Forelimb muscle (tissue), 1 donor: ENCODE data around the gene TSNAXIP1. TPM values are rescaled to one million over a fixed set of nuclear protein-coding genes. Genes with fewer than 3 reads are reported as not detected.
"Not testable (repeated sequence)": the region's sequence is repeated elsewhere in the genome, so short reads cannot be mapped to it uniquely, and the experiment has no call there.

Source experiments
- DNase-seq: peaks from one replicate; pipeline ENCODE4 v3.0.0-alpha.2; 2013; ENCODE audit warnings: low read depth
- polyA plus RNA-seq: library from polyadenylated mRNA; unstranded; fragments of 120-200 nt; gene quantifications from one replicate; pipeline ENCODE4 v1.2.1, GENCODE V29; 2013; ENCODE audit not compliant: insufficient read length

The TSNAXIP1 gene
- polyA plus RNA-seq, 1 donor, result 1.4 TPM

DNA sequence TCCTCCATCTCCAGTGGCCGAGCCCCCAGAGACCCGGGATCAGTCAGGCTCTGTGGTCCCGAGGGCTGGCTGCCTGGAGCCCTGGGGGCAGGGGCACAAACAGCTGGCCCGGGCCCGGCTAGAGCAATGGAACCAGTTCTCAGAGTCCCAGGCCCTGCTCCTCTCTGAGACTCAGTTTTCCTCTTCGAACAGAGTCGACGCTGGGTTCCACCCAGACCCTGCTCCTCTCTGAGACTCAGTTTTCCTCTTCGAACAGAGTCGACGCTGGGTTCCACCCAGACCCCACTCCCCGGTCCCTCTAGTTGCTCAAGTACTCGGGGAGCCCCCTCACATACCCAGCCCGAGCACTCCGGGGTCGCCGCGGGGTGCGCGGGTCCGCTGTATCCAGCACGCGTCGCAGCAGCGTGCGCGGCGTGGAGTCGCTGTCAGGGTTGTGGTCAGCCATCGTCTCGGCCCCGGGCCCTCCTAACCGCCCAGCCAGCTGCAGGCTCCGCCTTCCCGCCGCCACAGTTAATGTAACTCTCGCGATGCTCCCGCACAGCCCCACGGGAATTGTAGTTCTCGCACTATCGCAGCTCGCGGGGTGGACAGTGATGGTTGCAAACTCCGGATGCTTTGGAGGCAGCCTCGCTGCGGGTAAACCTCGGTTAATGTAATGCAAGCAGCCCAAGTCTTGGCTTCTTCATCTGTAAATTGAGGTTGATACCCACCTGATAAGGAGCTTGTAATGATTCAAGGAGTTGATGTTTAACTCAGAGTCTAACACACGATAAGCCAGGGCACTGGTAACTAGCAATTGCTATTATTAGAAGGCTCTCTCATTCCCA is 26.9 kb downstream of the TSNAXIP1 start:
- DNase-seq, result peak; percentile 90

DNA sequence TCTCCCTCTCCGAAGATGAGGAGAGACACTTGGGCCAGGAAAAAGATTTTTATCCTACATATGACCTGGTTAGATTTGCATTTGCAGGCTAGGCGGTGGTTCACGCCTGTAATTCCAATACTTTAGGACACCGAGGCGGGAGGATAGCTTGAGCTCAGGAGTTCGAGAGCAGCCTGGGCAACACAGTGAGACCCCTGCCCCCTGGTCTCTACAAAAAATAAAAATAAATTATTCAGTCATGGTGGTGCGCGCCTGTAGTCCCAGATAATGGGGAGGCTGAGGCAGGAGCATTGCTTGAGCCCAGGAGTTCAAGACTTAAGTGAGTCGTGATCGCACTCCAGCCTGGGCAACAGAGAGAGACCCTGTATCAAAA is 27.5 kb downstream of the TSNAXIP1 start:
- DNase-seq, result no peak

DNA sequence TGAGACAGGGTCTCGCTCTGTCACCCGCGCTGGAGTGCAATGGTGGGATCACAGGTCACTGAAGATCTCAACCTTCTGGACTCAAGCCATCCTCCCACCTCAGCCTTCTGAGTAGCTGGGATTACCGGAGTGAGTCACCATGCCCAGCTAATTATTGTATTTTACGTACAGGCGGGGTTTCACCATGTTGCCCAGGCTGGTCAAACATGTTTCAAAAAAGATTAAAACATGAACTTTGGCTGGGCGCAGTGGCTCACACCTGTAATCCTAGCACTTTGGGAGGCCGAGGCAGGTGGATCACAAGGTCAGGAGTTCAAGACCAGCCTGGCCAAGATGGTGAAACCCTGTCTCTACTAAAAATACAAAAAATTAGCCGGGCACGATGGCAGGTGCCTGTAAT is 30.5 kb downstream of the TSNAXIP1 start:
- DNase-seq, result not testable (repeated sequence)

DNA sequence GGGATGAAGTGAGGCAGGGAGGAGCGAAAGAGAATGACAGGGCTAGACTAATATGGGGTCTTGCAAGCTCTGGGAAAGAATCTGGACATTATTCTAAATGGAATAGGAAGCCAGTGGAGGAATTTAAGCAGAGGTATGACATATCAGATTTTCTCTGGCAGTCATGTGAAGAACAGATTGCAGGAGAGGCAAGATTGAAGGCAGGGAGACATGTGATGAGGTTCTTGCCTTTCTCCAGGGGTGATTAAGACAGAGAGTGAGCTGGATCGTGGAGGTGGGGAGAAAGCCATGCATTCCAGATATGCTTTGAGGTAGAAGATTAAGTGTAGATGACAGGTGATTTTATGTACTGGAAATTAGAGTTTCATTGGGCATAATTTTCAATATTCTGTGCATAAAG is 31.1 kb downstream of the TSNAXIP1 start:
- DNase-seq, result no peak

DNA sequence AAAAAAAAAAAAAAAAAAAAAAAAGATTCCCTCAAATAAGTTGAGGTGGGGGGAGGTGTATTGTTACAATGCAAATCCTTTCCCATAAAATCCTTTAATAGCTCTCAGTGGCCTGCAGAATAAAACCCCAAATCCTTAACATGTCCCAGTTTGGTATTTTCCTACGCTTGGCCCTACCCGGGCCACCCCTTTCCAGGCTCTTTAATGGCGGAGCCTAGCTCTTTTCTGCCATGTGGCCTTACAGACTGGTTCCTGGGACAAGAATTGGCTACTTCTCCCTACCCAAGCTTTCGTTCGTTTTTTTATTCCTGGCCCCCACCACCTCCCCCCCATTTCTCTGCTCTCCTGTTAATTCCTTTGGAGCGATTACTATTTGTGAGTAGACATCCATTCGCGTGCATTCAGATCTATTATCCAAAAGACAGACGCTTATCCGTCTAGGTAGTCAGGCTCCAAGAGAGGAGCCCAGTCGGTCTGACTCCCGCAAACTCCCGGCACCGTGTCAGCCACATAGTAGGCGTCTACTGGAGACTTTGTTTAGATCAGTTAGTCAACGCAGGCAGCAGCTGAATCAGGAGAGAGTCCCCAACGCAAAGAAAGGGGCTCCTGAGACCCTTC is 34.6 kb downstream of the TSNAXIP1 start:
- DNase-seq, result no peak

DNA sequence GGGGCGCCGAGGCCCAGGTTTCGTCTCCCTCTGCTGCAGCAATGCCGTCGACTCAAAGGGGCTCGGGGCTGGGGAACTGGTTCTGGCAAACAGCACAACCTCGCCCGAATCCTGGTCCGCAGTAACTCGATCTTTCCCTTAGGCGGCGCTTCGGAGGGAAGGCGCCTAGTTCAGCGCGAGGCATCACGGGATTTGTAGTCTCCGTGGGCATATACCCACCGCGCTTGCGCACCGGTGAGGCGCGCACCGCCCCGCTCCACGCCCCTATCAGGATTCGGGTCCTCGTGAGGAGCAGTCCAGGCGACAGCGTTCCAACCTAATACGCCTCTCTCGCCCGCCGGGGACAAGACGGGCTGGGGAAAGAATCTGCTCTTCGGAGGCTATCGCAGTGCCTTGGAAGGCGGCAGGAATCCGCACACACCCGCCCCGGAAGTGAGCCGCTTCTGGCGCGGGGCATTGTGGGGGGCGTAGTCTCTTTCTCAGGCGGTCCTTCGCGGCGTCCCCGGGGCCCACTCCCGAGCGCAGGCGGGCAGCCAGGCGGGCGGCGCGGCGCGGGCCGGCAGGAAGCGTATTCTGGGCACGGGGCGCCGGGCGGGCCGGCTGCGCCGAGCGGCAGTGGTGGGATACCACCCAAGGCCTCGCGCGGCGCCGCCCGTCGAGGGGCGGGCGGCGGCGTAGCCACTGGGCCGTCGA is 35.3 kb downstream of the TSNAXIP1 start, which contains the start of gene THAP11:
Gene THAP11 (plus strand): TSS at position 505 of the 693 bp plus-strand sequence. CDS start 235 bp downstream, outside the sequence.
- peak; percentile 90 for DNase-seq

DNA sequence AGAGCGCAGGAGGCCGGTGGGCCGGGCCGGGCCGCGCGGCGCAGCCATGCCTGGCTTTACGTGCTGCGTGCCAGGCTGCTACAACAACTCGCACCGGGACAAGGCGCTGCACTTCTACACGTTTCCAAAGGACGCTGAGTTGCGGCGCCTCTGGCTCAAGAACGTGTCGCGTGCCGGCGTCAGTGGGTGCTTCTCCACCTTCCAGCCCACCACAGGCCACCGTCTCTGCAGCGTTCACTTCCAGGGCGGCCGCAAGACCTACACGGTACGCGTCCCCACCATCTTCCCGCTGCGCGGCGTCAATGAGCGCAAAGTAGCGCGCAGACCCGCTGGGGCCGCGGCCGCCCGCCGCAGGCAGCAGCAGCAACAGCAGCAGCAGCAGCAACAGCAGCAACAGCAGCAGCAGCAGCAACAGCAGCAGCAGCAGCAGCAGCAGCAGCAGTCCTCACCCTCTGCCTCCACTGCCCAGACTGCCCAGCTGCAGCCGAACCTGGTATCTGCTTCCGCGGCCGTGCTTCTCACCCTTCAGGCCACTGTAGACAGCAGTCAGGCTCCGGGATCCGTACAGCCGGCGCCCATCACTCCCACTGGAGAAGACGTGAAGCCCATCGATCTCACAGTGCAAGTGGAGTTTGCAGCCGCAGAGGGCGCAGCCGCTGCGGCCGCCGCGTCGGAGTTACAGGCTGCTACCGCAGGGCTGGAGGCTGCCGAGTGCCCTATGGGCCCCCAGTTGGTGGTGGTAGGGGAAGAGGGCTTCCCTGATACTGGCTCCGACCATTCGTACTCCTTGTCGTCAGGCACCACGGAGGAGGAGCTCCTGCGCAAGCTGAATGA is 36.0 kb downstream of the TSNAXIP1 start:
- DNase-seq, result no peak

DNA sequence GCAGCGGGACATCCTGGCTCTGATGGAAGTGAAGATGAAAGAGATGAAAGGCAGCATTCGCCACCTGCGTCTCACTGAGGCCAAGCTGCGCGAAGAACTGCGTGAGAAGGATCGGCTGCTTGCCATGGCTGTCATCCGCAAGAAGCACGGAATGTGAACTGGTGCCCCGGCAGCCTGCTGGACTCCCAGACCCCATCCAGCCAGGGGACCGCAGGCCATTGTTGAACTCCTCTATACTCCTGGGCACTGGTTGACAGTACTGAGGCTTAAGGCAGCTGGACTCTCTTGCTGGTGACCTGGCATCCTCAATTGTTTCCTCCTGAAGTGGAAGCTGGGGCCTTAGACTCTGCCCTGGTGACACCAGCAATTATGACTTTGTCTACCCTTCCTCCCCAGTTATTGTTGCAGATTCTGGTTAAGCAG is 36.7 kb downstream of the TSNAXIP1 start:
- no peak for DNase-seq

DNA sequence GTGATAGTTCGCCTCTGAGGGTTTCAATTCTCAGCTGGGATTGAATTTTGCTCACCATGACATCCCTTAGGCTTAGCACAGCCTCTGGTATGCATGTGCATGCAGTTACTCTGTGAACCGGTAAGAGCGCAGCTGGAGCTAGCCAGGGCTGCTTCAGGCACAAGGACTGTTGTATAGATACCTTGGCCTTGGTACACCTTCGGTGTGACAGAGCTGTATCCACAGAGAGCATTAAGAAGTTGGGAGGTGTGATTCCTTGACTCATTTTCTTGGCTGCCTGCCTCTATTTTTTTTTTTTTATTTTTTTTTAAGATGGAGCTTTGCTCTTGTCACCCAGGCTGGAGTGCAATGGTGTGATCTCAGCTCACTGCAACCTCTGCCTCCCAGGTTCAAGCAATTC is 37.8 kb downstream of the TSNAXIP1 start:
- no peak for DNase-seq

DNA sequence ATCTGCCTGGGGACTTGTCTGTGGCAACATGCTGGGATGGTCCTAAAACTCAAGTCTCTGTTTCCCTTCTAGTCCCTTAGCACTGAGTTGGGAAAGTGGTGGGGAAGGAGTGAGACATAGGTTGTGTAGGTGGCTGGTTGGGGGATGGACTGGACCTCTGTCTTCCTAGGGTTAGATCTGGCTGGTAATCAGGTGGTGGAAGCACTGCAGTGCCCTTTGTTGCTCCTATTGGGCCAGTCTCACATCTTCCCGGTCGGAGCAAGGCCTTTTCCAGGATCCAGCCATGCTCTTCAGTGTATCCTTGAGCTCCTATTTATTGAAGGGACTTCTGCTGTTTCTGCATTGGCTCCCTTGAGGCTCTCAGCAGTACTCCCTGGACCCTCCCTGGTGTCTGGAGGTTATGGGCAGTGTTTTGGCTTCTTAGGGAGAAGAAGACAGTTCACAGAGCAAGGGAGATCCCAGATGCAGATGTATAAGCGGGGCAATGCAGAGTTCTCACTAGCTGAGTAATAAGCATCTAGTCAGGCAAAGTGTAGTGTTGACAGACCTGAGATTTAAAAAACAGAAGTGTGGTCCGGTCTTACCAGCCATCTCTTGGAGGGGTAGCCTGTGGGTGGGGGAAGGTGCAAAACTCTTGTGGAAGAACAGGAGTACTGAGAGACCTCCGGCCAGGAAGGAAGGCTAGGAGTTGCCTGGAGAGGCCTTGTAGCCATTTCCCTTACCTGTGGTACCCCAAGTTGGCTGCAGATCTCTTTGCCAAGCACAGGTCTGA is 38.8 kb downstream of the TSNAXIP1 start:
- no peak for DNase-seq

DNA sequence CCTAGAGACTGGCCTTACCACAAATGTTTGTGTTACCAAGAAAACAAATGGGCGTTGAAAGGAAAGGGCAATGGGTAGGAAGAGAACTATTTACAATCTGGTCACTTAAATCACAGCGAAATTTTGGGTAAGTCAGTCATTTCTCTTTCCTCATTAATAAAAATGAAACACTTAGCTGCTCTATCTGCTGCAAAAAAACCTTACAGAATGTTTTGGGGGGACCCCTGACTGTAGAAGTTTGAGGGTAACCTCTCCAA is 39.3 kb downstream of the TSNAXIP1 start:
- no peak for DNase-seq

DNA sequence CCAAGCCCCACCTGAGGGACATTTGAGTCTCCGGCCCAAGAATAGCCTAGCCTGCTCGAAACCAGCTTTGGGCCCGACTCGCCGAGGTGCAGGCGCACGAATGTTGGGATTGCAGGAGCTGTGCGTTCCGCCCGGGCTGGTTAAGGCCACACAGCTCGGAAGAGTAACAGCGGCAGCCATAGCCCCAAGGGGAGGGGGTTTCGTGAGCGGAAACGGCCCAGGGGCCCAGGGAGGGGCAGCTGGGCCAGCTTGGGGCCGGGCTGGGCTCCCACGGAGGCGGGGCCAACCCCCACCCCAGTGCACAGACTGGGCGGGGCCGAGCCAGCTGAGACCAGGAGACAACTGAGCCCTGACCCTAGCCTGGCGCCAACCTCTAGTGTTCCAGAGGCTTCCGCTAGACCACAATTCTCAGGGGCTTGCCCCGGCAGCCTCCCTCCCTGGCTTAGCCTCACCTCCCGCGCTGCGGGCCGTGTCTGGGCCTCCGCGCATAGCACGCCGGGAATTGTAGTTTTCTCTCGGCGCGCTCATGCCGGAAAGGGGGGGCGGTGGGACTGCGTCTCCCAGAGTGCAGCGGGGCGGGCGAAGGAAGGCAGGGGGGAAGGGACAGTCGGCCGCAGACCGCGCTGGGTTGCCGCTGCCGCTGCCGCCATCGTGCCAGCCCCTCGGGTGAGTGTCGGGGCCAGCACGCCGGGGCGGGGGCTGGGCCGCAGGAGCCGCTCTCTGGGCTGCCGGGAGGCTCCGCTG is 39.8 kb downstream of the TSNAXIP1 start, which contains the start of gene NUTF2:
Gene NUTF2 (plus strand): TSS at position 614 of the 744 bp plus-strand sequence. CDS start 18,198 bp downstream, outside the sequence.
- peak; percentile 72 for DNase-seq

DNA sequence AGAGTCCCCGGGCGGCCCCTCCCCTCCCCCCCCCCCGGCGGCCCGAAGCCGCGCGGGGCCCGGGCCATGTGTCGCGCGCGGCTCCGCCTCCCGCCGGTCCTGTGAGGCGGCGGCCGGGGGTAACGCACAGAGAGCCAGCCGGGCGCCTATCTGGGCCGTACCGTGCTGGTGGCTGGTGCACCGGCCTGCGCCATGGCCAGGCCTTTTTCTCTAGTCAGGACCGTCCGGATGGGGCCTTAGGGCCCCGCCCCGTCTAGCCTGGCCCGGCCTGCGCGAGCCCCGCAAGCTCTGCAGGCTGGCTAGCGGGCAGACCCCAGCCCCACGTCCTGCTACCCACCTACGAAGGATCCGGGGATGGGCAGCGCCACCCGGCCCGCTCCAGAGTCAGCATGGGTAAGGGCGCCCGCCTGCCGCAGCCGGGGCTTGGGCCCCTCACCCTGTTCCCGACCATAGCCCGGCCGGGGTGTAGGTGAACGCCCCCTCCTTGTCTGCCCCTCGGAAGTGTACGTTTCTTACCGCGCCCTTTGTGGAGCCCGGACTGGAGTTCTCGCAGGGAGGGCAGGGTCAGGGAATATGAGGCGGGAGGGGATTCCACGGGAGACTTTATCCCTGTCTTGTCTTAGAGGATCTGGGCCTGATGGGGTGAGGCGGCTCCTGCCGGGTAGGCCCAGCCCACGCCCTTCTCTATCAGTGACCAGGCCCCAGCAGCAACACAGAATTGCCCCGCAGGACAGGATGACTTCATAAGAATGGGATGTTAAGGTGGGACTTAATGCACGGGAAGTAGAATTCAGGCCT is 40.6 kb downstream of the TSNAXIP1 start, which contains the start of gene CENPT:
Gene CENPT (minus strand): TSS at position 630 of the 798 bp plus-strand sequence. CDS start 13,834 bp downstream, outside the sequence.
- DNase-seq, result no peak

DNA sequence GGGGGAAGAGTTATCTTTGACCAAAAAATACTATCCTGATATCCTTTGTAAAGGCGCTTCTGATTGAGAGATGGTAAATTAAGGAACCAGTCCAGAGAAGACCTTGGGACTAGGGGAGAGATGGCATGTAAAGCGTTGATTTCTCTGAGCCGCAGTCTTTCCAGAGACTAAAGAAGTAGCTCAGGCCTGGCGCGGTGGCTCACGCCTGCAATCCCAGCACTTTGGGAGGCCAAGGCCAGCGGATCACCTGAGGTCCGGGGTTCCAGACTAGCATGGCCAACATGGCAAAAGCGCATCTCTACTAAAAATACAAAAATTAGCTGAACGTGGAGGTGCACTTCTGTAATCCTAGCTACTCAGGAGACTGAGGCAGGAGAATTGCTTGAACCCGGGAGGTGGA is 41.4 kb downstream of the TSNAXIP1 start:
- DNase-seq, result no peak

DNA sequence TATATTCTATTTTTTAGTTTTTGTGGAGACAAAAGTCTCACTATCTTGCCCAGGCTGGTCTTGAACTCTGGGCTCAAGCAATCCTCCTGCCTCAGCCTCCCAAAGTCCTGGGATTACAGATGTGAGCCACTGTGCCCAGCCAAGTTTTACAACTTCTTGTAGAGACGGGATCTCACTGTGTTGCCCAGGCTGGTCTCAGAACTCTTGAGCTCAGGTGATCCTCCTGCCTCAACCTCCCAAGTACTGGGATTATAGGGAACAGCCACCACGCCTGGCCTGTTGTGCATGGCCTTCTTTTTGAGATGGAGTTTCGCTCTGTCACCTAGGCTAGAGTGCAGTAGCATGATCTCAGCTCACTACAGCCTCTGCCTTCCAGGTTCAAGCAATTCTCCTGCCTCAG is 47.0 kb downstream of the TSNAXIP1 start:
- no peak for DNase-seq

DNA sequence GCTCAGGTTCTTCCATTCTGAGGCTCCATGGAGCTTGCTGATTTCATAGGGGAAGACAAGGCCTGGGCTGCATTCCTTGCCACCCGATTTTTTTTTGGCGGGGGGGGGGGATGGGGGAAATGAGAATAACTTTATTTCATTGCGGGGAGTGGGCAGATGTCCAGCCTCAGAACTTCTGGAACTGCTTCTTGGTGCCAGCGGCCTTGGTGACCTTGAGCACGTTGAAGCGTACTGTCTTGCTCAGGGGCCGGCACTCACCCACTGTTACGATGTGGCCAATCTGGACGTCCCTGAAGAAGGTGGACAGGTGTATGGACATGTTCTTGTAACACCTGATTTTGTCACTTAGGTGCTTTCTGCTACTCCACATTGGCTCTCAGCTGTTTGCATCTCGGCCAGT is 49.1 kb downstream of the TSNAXIP1 start:
- DNase-seq, result no peak

DNA sequence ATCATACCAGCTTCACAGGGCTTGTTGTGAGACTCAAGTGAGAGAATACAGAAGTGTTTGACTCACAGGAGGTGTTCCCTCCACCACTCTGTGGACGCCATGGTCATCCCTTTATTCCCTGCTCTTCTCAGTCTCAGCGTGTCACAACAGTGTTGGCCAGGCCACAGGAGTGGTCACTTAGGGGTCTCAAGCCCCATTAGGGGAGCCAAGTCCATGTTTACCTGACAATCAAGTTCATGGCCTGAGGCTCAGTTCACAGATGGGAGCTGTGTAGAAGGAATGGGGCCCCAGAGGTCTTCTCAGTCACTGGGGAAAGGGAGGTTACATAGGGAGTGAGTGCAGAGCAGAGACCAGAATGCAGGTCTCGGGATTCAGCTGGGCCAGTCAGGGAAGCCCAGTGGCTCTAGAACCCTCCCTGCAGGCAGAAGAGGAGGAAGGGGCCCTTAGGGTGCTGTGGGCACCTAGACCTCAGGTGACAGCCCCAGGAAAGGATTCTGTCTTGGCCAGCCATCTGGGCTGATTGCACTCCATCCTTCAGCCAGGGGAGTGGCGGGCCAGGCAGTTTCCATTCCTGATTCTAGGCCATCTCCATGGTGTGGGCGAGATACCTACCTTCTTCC is 50.3 kb downstream of the TSNAXIP1 start:
- no peak for DNase-seq

DNA sequence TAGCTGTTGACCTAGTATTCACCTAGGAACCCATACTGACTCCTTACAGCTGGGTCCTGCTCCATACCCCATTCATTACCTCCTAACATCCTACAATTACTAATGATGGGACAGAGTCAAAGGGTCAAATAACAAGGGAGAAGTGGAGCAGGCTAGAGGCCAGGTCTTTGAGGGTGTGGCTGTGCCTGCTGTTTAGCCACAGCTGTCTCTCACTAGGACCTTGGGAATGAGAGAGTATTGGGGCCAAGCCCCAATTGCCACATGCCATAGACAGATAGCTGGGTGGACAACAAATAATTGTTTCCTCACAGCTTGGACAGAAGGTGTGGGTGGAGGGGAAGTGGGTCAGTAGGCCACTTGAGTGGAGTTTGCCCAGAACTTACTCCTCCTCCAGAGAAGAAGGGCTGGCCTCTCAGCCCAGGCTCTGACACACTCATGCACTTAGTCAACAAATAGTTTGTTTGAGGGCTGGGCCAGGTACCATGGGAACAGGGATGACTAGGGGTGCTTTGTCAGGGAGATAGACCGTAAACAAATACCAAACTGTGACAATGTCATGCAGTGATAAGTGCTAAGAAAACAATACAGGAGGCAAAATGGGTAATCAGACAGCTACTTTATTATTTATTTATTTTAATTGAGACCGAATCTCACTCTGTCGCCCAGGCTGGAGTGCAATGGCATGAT is 51.0 kb downstream of the TSNAXIP1 start:
- DNase-seq, result no peak
